ENCODE measurements around the gene PMFBP1.

GRCh38 chr16:72134507-72134906, 37.4 kb downstream of the PMFBP1 start:
- TF ChIP-seq POLR2A (IDR thresholded peaks at IDR 0.05; ENCODE audit: low read length) = no peak
- TF ChIP-seq GATA1 (IDR thresholded peaks at IDR 0.05; ENCODE audit: low read depth, low read length) = no peak

Data from erythroblast (primary cell).